SU-DHL-6 (cell line): ENCODE results near the gene HOXC10.

ENCODE experiments used
- H2AFZ ChIP-seq: fragments of 200-600 bp; sonication (generic); 2 replicates; pipeline ENCODE4 v1.6.1; 2014; ENCODE audit warnings: low read depth, mild to moderate bottlenecking, moderate library complexity, mixed read lengths, antibody characterized with exemption, low read length; ENCODE audit not compliant: severe bottlenecking
- H3F3A ChIP-seq: fragments of 200-600 bp; shearing (Covaris generic); 2 replicates; pipeline ENCODE4 v1.6.0; 2016; ENCODE audit warnings: antibody characterized with exemption, mild to moderate bottlenecking; ENCODE audit not compliant: insufficient read depth
- H3K27ac ChIP-seq: fragments of 200-600 bp; sonication (generic); 2 replicates; pipeline ENCODE4 v1.5.1; 2016; ENCODE audit warnings: low read depth, mild to moderate bottlenecking, low read length, moderate library complexity, mixed read lengths
- H3K27me3 ChIP-seq: fragments of 200-600 bp; sonication (generic), shearing (Covaris generic); 2 replicates; pipeline ENCODE4 v1.6.0; 2014; ENCODE audit warnings: mild to moderate bottlenecking, low read length
- H3K36me3 ChIP-seq: fragments of 200-600 bp; sonication (generic); 2 replicates; pipeline ENCODE4 v1.6.1; 2014; ENCODE audit warnings: mild to moderate bottlenecking, low read length, mixed read lengths
- H3K4me2 ChIP-seq: fragments of 300-600, 200-600 bp; shearing (Covaris generic), sonication (generic); 2 replicates; pipeline ENCODE4 v1.6.0; 2014; ENCODE audit warnings: low read length, low read depth, mild to moderate bottlenecking; ENCODE audit not compliant: poor library complexity, severe bottlenecking
- H3K4me3 ChIP-seq: fragments of 200-600 bp; sonication (generic); 2 replicates; pipeline ENCODE4 v1.5.1; 2014; ENCODE audit warnings: antibody characterized with exemption, low read length, mild to moderate bottlenecking, mixed read lengths; ENCODE audit not compliant: insufficient read depth, poor library complexity, severe bottlenecking
- H3K79me2 ChIP-seq: fragments of 200-600 bp; sonication (generic); 2 replicates; pipeline ENCODE4 v1.6.1; 2014; ENCODE audit warnings: mild to moderate bottlenecking, low read length, moderate library complexity; ENCODE audit not compliant: insufficient read depth
- H3K9ac ChIP-seq: fragments of 200-600 bp; sonication (generic); 2 replicates; pipeline ENCODE4 v1.7.0; 2014; ENCODE audit warnings: mild to moderate bottlenecking, low read length
- H3K9me2 ChIP-seq: fragments of 200-600 bp; sonication (generic); replicated peaks from 2 replicates; pipeline ENCODE4 v1.6.1; 2014; ENCODE audit warnings: low read length; ENCODE audit not compliant: insufficient read depth
- H3K9me3 ChIP-seq: fragments of 200-600 bp; sonication (generic); 2 replicates; pipeline ENCODE4 v1.6.1; 2014; ENCODE audit warnings: low read length, mixed read lengths; ENCODE audit not compliant: insufficient read depth
- H4K20me1 ChIP-seq: fragments of 200-600 bp; sonication (generic); 2 replicates; pipeline ENCODE4 v1.6.1; 2014; ENCODE audit warnings: low read depth, mild to moderate bottlenecking, antibody characterized with exemption, low read length, moderate library complexity, mixed read lengths
- CTCF ChIP-seq: fragments of 200-600 bp; sonication (generic); IDR thresholded peaks from one replicate; pipeline ENCODE4 v1.5.1; 2017; ENCODE audit warnings: antibody characterized with exemption, mild to moderate bottlenecking, low read length, moderate library complexity; ENCODE audit not compliant: insufficient read depth, poor library complexity, severe bottlenecking
- EZH2phosphoT487 ChIP-seq: fragments of 200-600 bp; sonication (generic), shearing (Covaris generic); conservative IDR thresholded peaks from 2 replicates; pipeline ENCODE4 v1.6.1; 2018; ENCODE audit warnings: mild to moderate bottlenecking, antibody characterized with exemption, low read length, moderate library complexity, mixed read lengths

The HOXC10 gene

GRCh38 chr12:53965281-53966084 lies 19.5 kb upstream of the HOXC10 start:
- Histone ChIP-seq H3K27me3 (0 out of 2 replicates have a peak, but pooled peaks cover 4% of the 10 kb centered on the region), H3K36me3 (no peaks in the 10 kb centered on the region), H3K9me3 (no peaks in the 10 kb centered on the region), H3K9ac (no peak overlapping the region), H3F3A (no peaks in the 10 kb centered on the region), H3K4me3 (no peak overlapping the region), H3K79me2 (no peaks in the 10 kb centered on the region), H2AFZ (no peak overlapping the region), H3K27ac (no peak overlapping the region), H3K9me2 (no peaks in the 10 kb centered on the region), H3K4me2 (no peak overlapping the region), H4K20me1 (no peaks in the 10 kb centered on the region)
- TF ChIP-seq EZH2phosphoT487 (no peak), CTCF (no peak)

- Histone ChIP-seq H4K20me1 (no peaks in the 10 kb centered on the region), H3K4me3 (no peak overlapping the region), H3K79me2 (no peaks in the 10 kb centered on the region), H3K27ac (no peak overlapping the region), H3K36me3 (no peaks in the 10 kb centered on the region), H3K9ac (no peak overlapping the region), H3K4me2 (no peak overlapping the region), H3K27me3 (0 out of 2 replicates have a peak, but pooled peaks cover 4% of the 10 kb centered on the region), H3K9me2 (no peaks in the 10 kb centered on the region), H3F3A (no peaks in the 10 kb centered on the region), H2AFZ (no peak overlapping the region), H3K9me3 (no peaks in the 10 kb centered on the region)
- no peak for TF ChIP-seq EZH2phosphoT487
- TF ChIP-seq CTCF: no peak
These were observed 18.9 kb upstream of the HOXC10 start for GRCh38 chr12:53966085-53966384.

- Histone ChIP-seq H3K36me3 (no peaks in the 10 kb centered on the region), H3K4me2 (no peak overlapping the region), H3K27me3 (0 out of 2 replicates have a peak, but pooled peaks cover 4% of the 10 kb centered on the region), H3K9me2 (no peaks in the 10 kb centered on the region), H3F3A (no peaks in the 10 kb centered on the region), H3K4me3 (no peak overlapping the region), H3K79me2 (no peaks in the 10 kb centered on the region), H2AFZ (no peak overlapping the region), H3K9ac (no peak overlapping the region), H3K9me3 (no peaks in the 10 kb centered on the region), H3K27ac (no peak overlapping the region), H4K20me1 (no peaks in the 10 kb centered on the region)
- TF ChIP-seq CTCF (no peak), EZH2phosphoT487 (no peak)
These were observed 18.4 kb upstream of the HOXC10 start for GRCh38 chr12:53966385-53967133.
